HepG2 (cell line): ENCODE data around the gene ZNF527. TPM values are rescaled to one million over a fixed set of nuclear protein-coding genes. Genes with fewer than 3 reads are reported as not detected.
A peak's percentile ranks its signal among the peaks of the same experiment; 100 is the strongest.

Experiments used
- HNRNPK ChIP-seq: fragments of 200-400 bp; formaldehyde crosslinking; IDR thresholded peaks from 2 replicates; pipeline ENCODE4 v1.6.1; 2018; ENCODE audit warnings: low read length, low read depth, moderate library complexity, mild to moderate bottlenecking; ENCODE audit not compliant: poor library complexity, severe bottlenecking
- KDM2A ChIP-seq: sonication (generic); formaldehyde crosslinking; IDR thresholded peaks from 2 replicates; pipeline ENCODE4 v1.4.0; 2020; ENCODE audit warnings: low read depth, missing genetic modification reagents, borderline replicate concordance
- MAFG ChIP-seq: sonication (generic); formaldehyde crosslinking; IDR thresholded peaks from 2 replicates; pipeline ENCODE4 v1.5.1; 2020; ENCODE audit warnings: mild to moderate bottlenecking, missing genetic modification reagents
- PAF1 ChIP-seq: IDR thresholded peaks from 2 replicates; pipeline ENCODE4 v1.6.1; 2016; ENCODE audit warnings: missing genetic modification reagents, missing compliant biosample characterization
- POLR2G ChIP-seq: fragments of 200-400 bp; formaldehyde crosslinking; IDR thresholded peaks from 2 replicates; pipeline ENCODE4 v1.6.1; 2018; ENCODE audit warnings: mild to moderate bottlenecking, low read depth, low read length, moderate library complexity
- RELA ChIP-seq: sonication (generic); formaldehyde crosslinking; IDR thresholded peaks from 2 replicates; pipeline ENCODE4 v1.4.0; 2020; ENCODE audit warnings: missing genetic modification reagents
- REXO4 ChIP-seq: sonication (generic); formaldehyde crosslinking; IDR thresholded peaks from 2 replicates; pipeline ENCODE4 v1.8.0; 2022; ENCODE audit warnings: missing genetic modification reagents, mild to moderate bottlenecking, borderline replicate concordance
- SAFB2 ChIP-seq: sonication (generic); formaldehyde crosslinking; IDR thresholded peaks from 2 replicates; pipeline ENCODE4 v1.5.1; 2020; ENCODE audit warnings: missing genetic modification reagents, low read depth, mild to moderate bottlenecking, borderline replicate concordance
- XBP1 ChIP-seq: sonication (generic); formaldehyde crosslinking; IDR thresholded peaks from 2 replicates; pipeline ENCODE4 v1.5.0; 2020; ENCODE audit warnings: missing genetic modification reagents
- ZBED4 ChIP-seq: sonication (generic); formaldehyde crosslinking; IDR thresholded peaks from 2 replicates; pipeline ENCODE4 v1.4.0; 2020; ENCODE audit warnings: missing genetic modification reagents, borderline replicate concordance
- ZNF18 ChIP-seq: sonication (generic); formaldehyde crosslinking; IDR thresholded peaks from 2 replicates; pipeline ENCODE4 v1.8.0; 2022; ENCODE audit warnings: mild to moderate bottlenecking, missing genetic modification reagents; ENCODE audit not compliant: insufficient replicate concordance
- ZNF292 ChIP-seq: sonication (generic); formaldehyde crosslinking; IDR thresholded peaks from 2 replicates; pipeline ENCODE4 v1.8.1; 2022; ENCODE audit warnings: mild to moderate bottlenecking, low read depth, missing genetic modification reagents, borderline replicate concordance
- ZNF563 ChIP-seq: sonication (generic); formaldehyde crosslinking; IDR thresholded peaks from 2 replicates; pipeline ENCODE4 v1.8.0; 2022; ENCODE audit warnings: mild to moderate bottlenecking, moderate library complexity, missing genetic modification reagents
- polyA plus RNA-seq, 8 experiments: library from polyadenylated mRNA; depleted of rRNA in 3 of 8; stranded (reverse) in 7 of 8; unstranded in 1 of 8; fragments of >200 nt; fragmentation: Illumina TruSeq in 4 of 8; extraction: Trizol in 4 of 8; gene quantifications; 2 replicates each; pipeline versions ENCODE4 v1.2.1 to v1.2.3, GENCODE V29; 2011 to 2016; ENCODE audit warnings: low read depth in 4 of 8, missing spikeins in 1 of 8, mixed read lengths in 1 of 8; ENCODE audit not compliant: insufficient read depth in 1 of 8
- total RNA-seq, 5 experiments: library from RNA; depleted of rRNA; stranded (reverse); fragments of >200 nt; fragmentation: Illumina TruSeq; extraction: Trizol; gene quantifications; 2 replicates each; pipeline ENCODE4 v1.2.3, GENCODE V29; 2016; ENCODE audit warnings: low read depth in 1 of 5
- TF ChIP-seq, protein P1 (sequence below): sonication (generic); formaldehyde crosslinking; IDR thresholded peaks from 2 replicates; pipeline ENCODE4 v1.5.0; 2020; ENCODE audit warnings: mild to moderate bottlenecking, missing genetic modification reagents
- TF ChIP-seq, protein P2 (sequence below): IDR thresholded peaks from 2 replicates; pipeline ENCODE4 v1.6.1; 2016; ENCODE audit warnings: mild to moderate bottlenecking, missing biosample characterization, missing genetic modification reagents
- TF ChIP-seq, protein P3 (sequence below): sonication (generic); formaldehyde crosslinking; IDR thresholded peaks from 2 replicates; pipeline ENCODE4 v1.4.0; 2020; ENCODE audit warnings: missing genetic modification reagents
- TF ChIP-seq, protein P4 (sequence below): sonication (generic); formaldehyde crosslinking; IDR thresholded peaks from 2 replicates; pipeline ENCODE4 v1.8.0; 2022; ENCODE audit warnings: mild to moderate bottlenecking, missing genetic modification reagents, moderate library complexity

Gene ZNF527
- total and polyA plus RNA-seq, 2 of the 13 experiments (the other 11 are each of a cell fraction or from before 2014, with no cell fraction given) = 1.0 to 3.5 TPM

DNA sequence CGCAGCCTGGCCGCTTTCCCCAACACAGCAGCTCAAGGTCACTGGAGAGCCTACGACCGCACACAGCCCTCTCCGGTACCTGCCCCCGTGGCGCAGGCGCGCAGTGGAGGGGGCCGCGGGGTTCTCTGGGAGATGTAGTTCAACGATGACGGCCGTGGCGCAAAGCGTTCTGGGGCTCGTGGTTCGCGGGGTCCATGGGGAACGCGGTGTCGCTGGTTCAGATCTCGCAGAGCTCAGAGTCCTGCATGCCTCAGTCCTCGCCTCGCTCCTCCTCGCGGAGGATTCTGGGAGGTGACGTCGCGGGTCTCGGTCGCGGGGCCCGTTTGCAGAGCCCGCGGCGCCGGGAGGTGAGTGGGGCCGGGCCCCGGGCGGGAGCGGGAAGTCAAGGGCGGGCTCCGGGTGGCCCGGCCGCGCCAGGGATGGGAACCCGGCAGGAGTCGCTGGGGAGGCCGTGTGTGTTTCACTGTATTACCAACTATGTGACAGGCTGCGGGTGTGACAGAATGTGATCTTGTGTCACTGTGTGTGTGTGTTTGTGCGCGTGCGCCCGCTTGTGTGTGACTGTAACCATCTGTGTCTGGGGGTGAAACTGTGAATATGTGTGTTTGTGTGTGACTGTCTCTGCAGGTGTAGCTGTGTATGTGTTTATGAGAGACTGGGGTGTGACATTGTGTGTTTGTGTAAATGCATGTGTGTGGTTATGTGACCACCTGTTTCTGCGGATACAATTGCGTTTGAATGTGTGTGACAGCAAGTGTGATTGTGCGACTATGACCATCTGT is at the start of gene ZNF527 (continued):
- TF ChIP-seq ZBED4 (peak; percentile 86), MAFG (no peak), POLR2G (peak; percentile 74), HNRNPK (no peak), RELA (CRISPR knock-in tag) (0 out of 2 replicates have a peak, but pooled peaks have one; percentile 51), PAF1 (CRISPR knock-in tag) (no peak), XBP1 (CRISPR knock-in tag) (0 out of 2 replicates have a peak, but pooled peaks have one; percentile 53), SAFB2 (CRISPR knock-in tag) (peak; percentile 90; the same call in 1 of the 2 replicates), ZNF18 (peak; percentile 77), REXO4 (CRISPR knock-in tag) (0 out of 2 replicates have a peak, but pooled peaks have one; percentile 16), KDM2A (CRISPR knock-in tag) (peak; percentile 82), ZNF563 (CRISPR knock-in tag) (peak; percentile 71; the same call in 1 of the 2 replicates), ZNF292 (peak; percentile 94)
- TF ChIP-seq, protein P1, sequence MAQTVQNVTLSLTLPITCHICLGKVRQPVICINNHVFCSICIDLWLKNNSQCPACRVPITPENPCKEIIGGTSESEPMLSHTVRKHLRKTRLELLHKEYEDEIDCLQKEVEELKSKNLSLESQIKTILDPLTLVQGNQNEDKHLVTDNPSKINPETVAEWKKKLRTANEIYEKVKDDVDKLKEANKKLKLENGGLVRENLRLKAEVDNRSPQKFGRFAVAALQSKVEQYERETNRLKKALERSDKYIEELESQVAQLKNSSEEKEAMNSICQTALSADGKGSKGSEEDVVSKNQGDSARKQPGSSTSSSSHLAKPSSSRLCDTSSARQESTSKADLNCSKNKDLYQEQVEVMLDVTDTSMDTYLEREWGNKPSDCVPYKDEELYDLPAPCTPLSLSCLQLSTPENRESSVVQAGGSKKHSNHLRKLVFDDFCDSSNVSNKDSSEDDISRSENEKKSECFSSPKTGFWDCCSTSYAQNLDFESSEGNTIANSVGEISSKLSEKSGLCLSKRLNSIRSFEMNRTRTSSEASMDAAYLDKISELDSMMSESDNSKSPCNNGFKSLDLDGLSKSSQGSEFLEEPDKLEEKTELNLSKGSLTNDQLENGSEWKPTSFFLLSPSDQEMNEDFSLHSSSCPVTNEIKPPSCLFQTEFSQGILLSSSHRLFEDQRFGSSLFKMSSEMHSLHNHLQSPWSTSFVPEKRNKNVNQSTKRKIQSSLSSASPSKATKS (CRISPR knock-in tag) = no peak
- TF ChIP-seq, protein P2, sequence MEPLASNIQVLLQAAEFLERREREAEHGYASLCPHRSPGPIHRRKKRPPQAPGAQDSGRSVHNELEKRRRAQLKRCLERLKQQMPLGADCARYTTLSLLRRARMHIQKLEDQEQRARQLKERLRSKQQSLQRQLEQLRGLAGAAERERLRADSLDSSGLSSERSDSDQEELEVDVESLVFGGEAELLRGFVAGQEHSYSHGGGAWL (CRISPR knock-in tag) = peak; percentile 68
- TF ChIP-seq, protein P3, sequence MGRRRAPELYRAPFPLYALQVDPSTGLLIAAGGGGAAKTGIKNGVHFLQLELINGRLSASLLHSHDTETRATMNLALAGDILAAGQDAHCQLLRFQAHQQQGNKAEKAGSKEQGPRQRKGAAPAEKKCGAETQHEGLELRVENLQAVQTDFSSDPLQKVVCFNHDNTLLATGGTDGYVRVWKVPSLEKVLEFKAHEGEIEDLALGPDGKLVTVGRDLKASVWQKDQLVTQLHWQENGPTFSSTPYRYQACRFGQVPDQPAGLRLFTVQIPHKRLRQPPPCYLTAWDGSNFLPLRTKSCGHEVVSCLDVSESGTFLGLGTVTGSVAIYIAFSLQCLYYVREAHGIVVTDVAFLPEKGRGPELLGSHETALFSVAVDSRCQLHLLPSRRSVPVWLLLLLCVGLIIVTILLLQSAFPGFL (CRISPR knock-in tag) = no peak
- TF ChIP-seq, protein P4, sequence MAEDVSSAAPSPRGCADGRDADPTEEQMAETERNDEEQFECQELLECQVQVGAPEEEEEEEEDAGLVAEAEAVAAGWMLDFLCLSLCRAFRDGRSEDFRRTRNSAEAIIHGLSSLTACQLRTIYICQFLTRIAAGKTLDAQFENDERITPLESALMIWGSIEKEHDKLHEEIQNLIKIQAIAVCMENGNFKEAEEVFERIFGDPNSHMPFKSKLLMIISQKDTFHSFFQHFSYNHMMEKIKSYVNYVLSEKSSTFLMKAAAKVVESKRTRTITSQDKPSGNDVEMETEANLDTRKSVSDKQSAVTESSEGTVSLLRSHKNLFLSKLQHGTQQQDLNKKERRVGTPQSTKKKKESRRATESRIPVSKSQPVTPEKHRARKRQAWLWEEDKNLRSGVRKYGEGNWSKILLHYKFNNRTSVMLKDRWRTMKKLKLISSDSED (CRISPR knock-in tag) = no peak; the same call in 1 of the 2 replicates
